HG02610 (cell line): ENCODE measurements around the gene ABCA6.
"Not testable (repeated sequence)": the region's sequence is repeated elsewhere in the genome, so short reads cannot be mapped to it uniquely, and the experiment has no call there.

Experiments
- ATAC-seq: cut with Tn5 transposase; IDR thresholded peaks from one replicate; pipeline ENCODE4 v1.9.1; 2021; ENCODE audit warnings: mild to moderate bottlenecking, moderate library complexity; ENCODE audit not compliant: unreplicated experiment

ABCA6 gene

DNA sequence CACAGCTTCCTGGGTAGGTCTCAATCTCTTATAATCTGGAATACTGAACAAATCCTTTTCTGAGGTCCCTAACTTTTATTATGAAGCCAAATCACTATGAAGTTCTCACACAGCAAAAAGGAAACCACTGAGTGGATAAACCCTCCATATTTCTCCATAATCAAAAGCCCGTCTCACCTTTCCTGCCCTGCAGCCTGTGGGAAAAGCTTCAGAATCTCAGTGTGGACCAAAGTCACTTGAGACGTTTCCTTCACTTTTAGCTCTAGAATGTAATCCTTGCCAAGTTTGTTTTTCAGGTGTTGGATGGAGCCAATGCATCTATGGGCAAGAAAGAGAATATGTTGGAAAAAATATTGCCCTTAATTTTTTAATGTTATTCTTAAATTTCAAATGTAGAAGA, 59.0 kb downstream of the ABCA6 start:
- ATAC-seq: no peak

DNA sequence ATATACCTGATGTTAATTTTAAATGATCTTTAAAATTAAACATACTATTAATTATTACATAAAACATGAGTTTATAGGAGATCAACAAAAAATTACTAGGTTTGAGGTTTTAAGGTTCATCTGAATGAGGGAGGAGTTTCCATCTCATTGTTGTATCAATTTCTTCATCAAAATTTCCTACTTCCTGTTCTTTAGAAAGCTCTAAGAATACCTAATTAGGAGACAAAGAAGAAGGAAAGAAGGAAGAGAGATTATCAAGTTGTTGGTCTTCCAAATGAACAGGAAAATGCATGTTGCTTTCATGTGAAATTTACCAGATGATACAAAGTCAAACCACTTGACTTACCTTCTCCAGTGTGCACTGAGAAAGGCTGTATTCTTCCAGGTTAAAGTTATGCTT, 62.8 kb downstream of the ABCA6 start:
- no peak for ATAC-seq

GRCh38 chr17:69075823-69076222, 65.9 kb downstream of the ABCA6 start:
- no peak for ATAC-seq

DNA sequence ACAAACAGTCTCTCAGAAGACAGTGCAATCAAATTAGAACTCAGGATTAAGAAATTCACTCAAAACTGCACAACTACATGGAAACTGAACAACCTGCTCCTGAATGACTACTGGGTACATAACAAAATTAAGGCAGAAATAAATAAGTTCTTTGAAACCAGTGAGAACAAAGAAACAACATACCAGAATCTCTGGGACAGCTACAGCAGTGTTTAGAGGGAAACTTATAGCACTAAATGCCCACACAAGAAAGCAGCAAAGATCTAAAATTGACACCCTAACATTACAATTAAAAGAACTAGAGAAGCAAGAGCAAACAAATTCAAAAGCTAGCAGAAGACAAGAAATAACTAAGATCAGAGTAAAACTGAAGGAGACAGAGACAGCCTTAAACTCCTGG, 68.3 kb downstream of the ABCA6 start:
- not testable (repeated sequence) for ATAC-seq

DNA sequence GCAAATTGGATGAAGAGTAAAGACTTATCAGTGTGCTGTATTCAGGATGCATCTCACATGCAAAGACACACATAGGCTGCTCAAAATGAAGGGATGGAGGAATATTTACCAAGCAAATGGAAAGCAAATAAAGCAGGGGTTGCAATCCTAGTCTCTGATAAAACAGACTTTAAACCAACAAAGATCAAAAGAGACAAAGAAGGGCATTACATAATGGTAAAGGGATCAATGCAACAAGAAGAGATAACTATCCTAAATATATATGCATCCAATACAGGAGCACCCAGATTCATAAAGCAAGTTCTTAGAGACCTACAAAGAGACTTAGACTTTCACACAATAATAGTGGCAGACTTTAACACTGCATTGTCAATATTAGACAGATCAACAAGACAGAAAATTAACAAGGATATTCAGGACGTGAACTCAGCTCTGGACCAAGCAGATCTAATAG, 68.9 kb downstream of the ABCA6 start:
- not testable (repeated sequence) for ATAC-seq

GRCh38 chr17:69071233-69071586, 70.5 kb downstream of the ABCA6 start:
- ATAC-seq: not testable (repeated sequence)

GRCh38 chr17:69070378-69071232, 71.1 kb downstream of the ABCA6 start:
- not testable (repeated sequence) for ATAC-seq

- ATAC-seq: no peak
Measured at GRCh38 chr17:69069226-69069750, 72.4 kb downstream of the ABCA6 start.

- ATAC-seq: no peak
Measured at GRCh38 chr17:69067274-69068047, 74.2 kb downstream of the ABCA6 start.

DNA sequence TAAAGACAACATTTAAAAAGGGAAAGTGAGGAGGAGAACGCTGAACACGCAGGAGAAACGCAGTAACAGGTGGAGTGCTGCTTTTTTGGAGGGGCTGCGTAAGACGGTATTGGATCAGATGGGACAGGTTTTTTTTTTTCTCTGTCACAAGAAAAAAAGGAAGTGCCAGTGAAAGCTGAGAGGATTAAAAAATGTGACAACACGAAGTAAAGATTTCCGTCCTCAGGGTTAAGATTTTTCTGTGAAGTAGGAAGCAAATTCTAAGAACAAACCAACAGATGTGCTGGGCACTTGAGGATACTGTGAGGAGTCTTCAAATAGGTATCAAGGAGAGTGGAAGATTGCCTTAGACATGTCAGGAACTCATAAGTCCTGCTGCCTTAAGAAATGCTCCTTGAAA, 75.2 kb downstream of the ABCA6 start:
- no peak for ATAC-seq

DNA sequence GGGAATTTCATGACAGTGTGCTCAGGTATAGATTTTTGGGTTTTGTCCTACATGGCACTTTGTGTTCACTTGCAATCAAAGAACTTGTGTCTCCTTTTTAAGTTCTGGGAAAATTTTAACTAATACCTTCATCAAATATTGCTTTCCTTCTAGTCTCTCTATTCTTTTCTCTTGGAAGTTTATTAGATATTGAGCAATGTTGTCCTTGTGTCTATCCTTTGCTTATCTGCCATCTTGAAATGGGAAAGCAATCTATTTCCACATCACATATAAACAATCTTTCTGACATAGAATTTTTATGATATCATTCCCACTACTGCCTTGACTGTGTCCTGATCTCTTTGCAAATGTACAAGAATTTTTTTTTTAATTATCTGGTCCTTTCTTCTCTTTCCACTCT, 76.6 kb downstream of the ABCA6 start:
- no peak for ATAC-seq

- peak; percentile 45 for ATAC-seq
Measured at GRCh38 chr17:69064476-69064875, 77.2 kb downstream of the ABCA6 start.

- ATAC-seq: no peak
Measured at GRCh38 chr17:69064001-69064400, 77.7 kb downstream of the ABCA6 start.

DNA sequence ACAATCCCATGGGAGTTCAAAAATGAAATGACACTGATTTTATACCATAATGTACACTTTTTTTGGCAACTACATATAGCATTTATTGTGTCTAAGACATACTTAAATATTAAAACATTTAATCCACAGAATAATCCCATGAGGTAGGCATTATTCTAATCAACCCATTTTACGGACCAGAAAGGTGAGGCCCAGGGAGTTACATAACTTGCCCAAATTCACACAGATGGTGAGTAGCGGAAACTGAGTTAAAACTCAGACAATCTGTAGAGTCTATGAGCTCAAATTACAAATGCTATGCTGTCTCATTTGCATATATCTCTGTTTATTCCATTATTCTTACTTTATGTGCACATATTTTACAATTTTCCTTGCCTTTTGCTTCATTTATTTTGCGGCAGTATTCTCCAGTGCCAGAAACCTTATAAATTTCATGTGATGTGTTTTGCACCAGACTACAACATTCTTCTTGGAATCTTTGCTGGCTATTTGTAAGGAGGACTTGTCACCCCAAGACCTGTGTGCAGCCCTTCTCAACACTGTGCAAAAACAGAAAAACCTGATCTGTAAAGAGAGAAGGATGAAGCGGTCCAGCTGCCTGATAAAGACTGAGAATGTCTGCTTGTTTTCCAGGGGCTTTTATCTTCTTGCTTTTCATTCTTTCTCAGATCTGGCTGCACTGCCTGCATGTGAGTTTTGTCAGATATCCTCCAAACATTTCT, 78.7 kb downstream of the ABCA6 start:
- no peak for ATAC-seq

DNA sequence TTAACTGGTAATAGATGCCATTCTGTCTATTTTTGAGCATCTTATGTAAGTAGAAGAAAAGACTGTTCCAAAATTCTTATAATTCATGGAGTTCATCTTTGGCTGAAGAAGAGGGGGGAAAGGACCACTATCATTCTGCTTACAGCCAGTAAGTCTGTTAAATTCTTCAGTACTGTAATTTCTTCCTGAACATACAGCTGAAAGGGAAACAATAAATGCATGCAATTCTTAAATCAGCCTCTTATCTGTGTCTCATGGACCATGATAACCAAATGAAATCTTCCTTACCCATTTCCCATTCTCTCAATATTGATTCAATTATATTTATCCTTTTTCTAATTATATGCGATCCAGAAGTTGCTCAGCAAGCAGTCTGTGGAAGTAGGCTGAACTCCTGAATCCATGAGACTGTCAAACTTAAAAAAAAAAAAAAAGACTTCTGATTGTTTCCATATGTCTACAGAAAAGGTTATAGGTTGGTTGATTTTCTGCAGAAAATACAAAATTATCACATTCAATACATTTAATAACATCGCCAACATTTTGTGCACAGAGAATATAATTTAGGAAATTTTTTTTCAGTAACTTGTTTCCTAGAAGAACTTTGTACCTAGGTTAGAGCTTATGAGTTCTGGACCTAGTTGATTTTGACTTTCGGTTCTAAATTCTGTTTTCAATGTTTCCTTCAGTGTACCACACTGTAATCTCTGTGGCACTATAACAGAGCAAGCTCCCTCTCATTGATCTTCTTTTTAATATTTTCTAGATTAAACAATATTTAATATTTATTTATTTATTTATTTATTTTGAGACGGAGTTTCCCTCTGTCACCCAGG, 79.8 kb downstream of the ABCA6 start:
- ATAC-seq: no peak

GRCh38 chr17:69060822-69061221, 80.9 kb downstream of the ABCA6 start, which contains the start of gene ABCA9:
TSS of gene ABCA9 (minus strand) at chr17:69060927. CDS start at chr17:69051126, 9,801 bp downstream.
- ATAC-seq: no peak

- ATAC-seq: no peak
Measured at GRCh38 chr17:69059458-69060175, 82.1 kb downstream of the ABCA6 start.

GRCh38 chr17:69058165-69058564, 83.5 kb downstream of the ABCA6 start:
- no peak for ATAC-seq

- no peak for ATAC-seq
Measured at GRCh38 chr17:69057280-69057679, 84.4 kb downstream of the ABCA6 start.
